Liver (tissue), 9 donors: ENCODE data around the gene CHD1. TPM values are rescaled to one million over a fixed set of nuclear protein-coding genes. Genes with fewer than 3 reads are reported as not detected.

Experiments used
- DNase-seq: peaks from one replicate; pipeline ENCODE4 v3.0.0-alpha.2; 2017; ENCODE audit warnings: low spot score
- H3K27ac ChIP-seq, 2 donors: one replicate each; pipeline ENCODE4 v1.7.0; 2013; ENCODE audit warnings: inconsistent platforms in 2 of 2, low read length in 2 of 2, control low read depth in 1 of 2, low read depth in 1 of 2, mild to moderate bottlenecking in 1 of 2
- H3K27me3 ChIP-seq, 4 donors: one replicate each; pipeline versions ENCODE4 v1.6.1 to v1.7.0; 2013; ENCODE audit warnings: low read length in 3 of 4, inconsistent platforms in 1 of 4, mild to moderate bottlenecking in 1 of 4, moderate library complexity in 1 of 4; ENCODE audit not compliant: control insufficient read depth in 4 of 4, insufficient read depth in 4 of 4
- H3K36me3 ChIP-seq, 4 donors: one replicate each; pipeline versions ENCODE4 v1.6.1 to v1.7.0; 2013; ENCODE audit warnings: low read length in 3 of 4, mild to moderate bottlenecking in 3 of 4, low read depth in 1 of 4, moderate library complexity in 1 of 4; ENCODE audit not compliant: control insufficient read depth in 4 of 4, insufficient read depth in 3 of 4
- H3K4me1 ChIP-seq, 4 donors: one replicate each; pipeline versions ENCODE4 v1.6.1 to v1.7.0; 2013; ENCODE audit warnings: low read length in 3 of 4, mild to moderate bottlenecking in 3 of 4, moderate library complexity in 1 of 4; ENCODE audit not compliant: control insufficient read depth in 4 of 4, insufficient read depth in 4 of 4
- H3K4me3 ChIP-seq, 3 donors: one replicate each; pipeline versions ENCODE4 v1.6.1 to v1.7.0; 2013; ENCODE audit warnings: low read length in 3 of 3, control low read depth in 1 of 3, low read depth in 1 of 3, mild to moderate bottlenecking in 1 of 3
- H3K9ac ChIP-seq, 2 donors: one replicate each; pipeline ENCODE4 v1.7.0; 2013; ENCODE audit warnings: low read length in 2 of 2, mild to moderate bottlenecking in 2 of 2, moderate library complexity in 2 of 2, control low read depth in 1 of 2, low read depth in 1 of 2
- H3K9me3 ChIP-seq, 4 donors: one replicate each; pipeline versions ENCODE4 v1.6.1 to v1.7.0; 2013; ENCODE audit warnings: low read length in 3 of 4; ENCODE audit not compliant: control insufficient read depth in 4 of 4
- ATF3 ChIP-seq: IDR thresholded peaks from 2 replicates; pipeline ENCODE4 v1.6.1; 2016; ENCODE audit warnings: antibody characterized with exemption
- CTCF ChIP-seq: fragments of 150-350 bp; IDR thresholded peaks from 2 replicates; pipeline ENCODE4 v1.5.1; 2017; ENCODE audit warnings: improper control_type of control experiment, low read depth, low read length; ENCODE audit not compliant: missing input control
- EGR1 ChIP-seq, 2 donors: IDR thresholded peaks; 2 replicates each; pipeline ENCODE4 v1.6.1; 2016 to 2018; ENCODE audit warnings: antibody characterized with exemption in 2 of 2, low read depth in 2 of 2
- FOXA1 ChIP-seq: IDR thresholded peaks from 2 replicates; pipeline ENCODE4 v1.6.1; 2016; ENCODE audit warnings: antibody characterized with exemption
- FOXA2 ChIP-seq: IDR thresholded peaks from 2 replicates; pipeline ENCODE4 v1.6.1; 2016; ENCODE audit warnings: antibody characterized with exemption
- GABPA ChIP-seq, 2 donors: IDR thresholded peaks in 1 of 2; conservative IDR thresholded peaks in 1 of 2; 2 replicates each; pipeline ENCODE4 v1.6.1; 2016; ENCODE audit warnings: antibody characterized with exemption in 2 of 2, mild to moderate bottlenecking in 1 of 2, moderate library complexity in 1 of 2
- HNF4A ChIP-seq, 2 donors: conservative IDR thresholded peaks; 2 replicates each; pipeline ENCODE4 v1.6.1; 2016; ENCODE audit warnings: antibody characterized with exemption in 2 of 2, mild to moderate bottlenecking in 2 of 2
- HNF4G ChIP-seq: IDR thresholded peaks from 2 replicates; pipeline ENCODE4 v1.6.1; 2016; ENCODE audit warnings: antibody characterized with exemption
- JUND ChIP-seq, 2 donors: IDR thresholded peaks; 2 replicates each; pipeline ENCODE4 v1.6.1; 2016; ENCODE audit warnings: antibody characterized with exemption in 2 of 2
- MAX ChIP-seq: IDR thresholded peaks from 2 replicates; pipeline ENCODE4 v1.6.1; 2016; ENCODE audit warnings: antibody characterized with exemption
- NR2F2 ChIP-seq: IDR thresholded peaks from 2 replicates; pipeline ENCODE4 v1.6.1; 2016; ENCODE audit warnings: antibody characterized with exemption
- RAD21 ChIP-seq, 2 donors: IDR thresholded peaks; 2 replicates each; pipeline ENCODE4 v1.6.1; 2016; ENCODE audit warnings: antibody characterized with exemption in 2 of 2, mild to moderate bottlenecking in 2 of 2
- REST ChIP-seq: IDR thresholded peaks from 2 replicates; pipeline ENCODE4 v1.6.1; 2016; ENCODE audit warnings: antibody characterized with exemption, mild to moderate bottlenecking
- RXRA ChIP-seq, 2 donors: IDR thresholded peaks; 2 replicates each; pipeline ENCODE4 v1.6.1; 2017 to 2018; ENCODE audit warnings: antibody characterized with exemption in 2 of 2, mild to moderate bottlenecking in 1 of 2
- SP1 ChIP-seq: IDR thresholded peaks from 2 replicates; pipeline ENCODE4 v1.6.1; 2018; ENCODE audit warnings: antibody characterized with exemption, mild to moderate bottlenecking
- TAF1 ChIP-seq: conservative IDR thresholded peaks from 2 replicates; pipeline ENCODE4 v1.6.1; 2016; ENCODE audit warnings: antibody characterized with exemption, mild to moderate bottlenecking
- YY1 ChIP-seq: IDR thresholded peaks from 2 replicates; pipeline ENCODE4 v1.6.1; 2016; ENCODE audit warnings: antibody characterized with exemption, mild to moderate bottlenecking
- ZBTB33 ChIP-seq: IDR thresholded peaks from 2 replicates; pipeline ENCODE4 v1.6.1; 2016; ENCODE audit warnings: antibody characterized with exemption
- WGBS: extraction: QIAGEN DNeasy Blood & Tissue Kit; methylation state at CpG from one replicate; pipeline ENCODE4 v1.1.7; 2013; 5-methylcytosine and 5-hydroxymethylcytosine counted together
- polyA plus RNA-seq, 2 donors: library from polyadenylated mRNA; stranded (reverse) in 1 of 2; unstranded in 1 of 2; fragments of 200-250 nt in 1 of 2; fragments of >200 nt in 1 of 2; fragmentation: Nextera tagmentation in 1 of 2; extraction: Ambion mirVana in 1 of 2; gene quantifications; one replicate each; pipeline versions ENCODE4 v1.2.1 to v1.2.3, GENCODE V29; 2013 to 2015
- total RNA-seq, 2 donors: library from RNA; depleted of rRNA; stranded (reverse); fragments of >200 nt; gene quantifications; one replicate each; pipeline ENCODE4 v1.2.3, GENCODE V29; 2014
- donor health status: healthy.
- donor health status: healthy.
- donor health status: healthy.
- donor health status: healthy.
- donor health status: healthy.

Gene CHD1
- 10 to 100 TPM; 39.2 to 44.8 TPM for total RNA-seq
- polyA plus RNA-seq: 10 to 100 TPM in 1 of 2 donors, 1 to 10 TPM in 1; 5.1 to 11.6 TPM

GRCh38 chr5:98928873-98929709 lies at the start of gene CHD1:
CHD1 (minus strand) TSS chr5:98929007; CDS start chr5:98926386, 2,621 bp downstream.
- Histone ChIP-seq H3K27ac (peak within 1 kb of the TSS; percentile 99 to 100), H3K4me1 (peaks cover 4 to 30% (median 15%) of the 10 kb centered on the region in 4 donors), H3K27me3 (no peaks in the 10 kb centered on the region), H3K4me3 (peak within 1 kb of the TSS; percentile 76 to 100 (median 96)), H3K9me3 (no peaks in the 10 kb centered on the region), H3K9ac (peak within 1 kb of the TSS; percentile 89 to 99), H3K36me3 (peaks cover 0 to 9% (median 1%) of the 10 kb centered on the region in 4 donors)
- TF ChIP-seq RAD21 (IDR thresholded peaks at IDR 0.05): no peak
- TF ChIP-seq ZBTB33: peak; percentile 54
- TF ChIP-seq FOXA2: peak; percentile 52
- no peak for TF ChIP-seq CTCF
- peak; percentile 77 for TF ChIP-seq YY1
- TF ChIP-seq TAF1: peak; percentile 79
- no peak for TF ChIP-seq GABPA (IDR thresholded peaks at IDR 0.05 in 1 of 2, conservative IDR thresholded peaks at IDR 0.05 in 1 of 2)
- TF ChIP-seq HNF4G: peak; percentile 86
- TF ChIP-seq NR2F2: peak; percentile 50
- peak; percentile 60 for TF ChIP-seq ATF3
- peak; percentile 52 for TF ChIP-seq FOXA1
- TF ChIP-seq SP1: peak; percentile 63
- TF ChIP-seq MAX: no peak
- peak; percentile 82 for TF ChIP-seq REST
- peak; percentile 55 to 82 for TF ChIP-seq RXRA (IDR thresholded peaks at IDR 0.05)
- peak; percentile 86 to 93 for TF ChIP-seq EGR1 (IDR thresholded peaks at IDR 0.05; ENCODE audit: low read depth in 2 of 2)
- peak; percentile 43 to 65 for TF ChIP-seq JUND (IDR thresholded peaks at IDR 0.05)
- TF ChIP-seq HNF4A (conservative IDR thresholded peaks at IDR 0.05): peak; percentile 73 to 87
- peak; percentile 97 for DNase-seq
- whole genome bisulfite sequencing: under 1% methylated on average over 101 of the region's 101 CpGs
